Measurements from ENCODE around the gene CENPK.
A peak's percentile ranks its signal among the peaks of the same experiment; 100 is the strongest.
"Not testable (repeated sequence)": the region's sequence is repeated elsewhere in the genome, so short reads cannot be mapped to it uniquely, and the experiment has no call there.

The CENPK gene, protein sequence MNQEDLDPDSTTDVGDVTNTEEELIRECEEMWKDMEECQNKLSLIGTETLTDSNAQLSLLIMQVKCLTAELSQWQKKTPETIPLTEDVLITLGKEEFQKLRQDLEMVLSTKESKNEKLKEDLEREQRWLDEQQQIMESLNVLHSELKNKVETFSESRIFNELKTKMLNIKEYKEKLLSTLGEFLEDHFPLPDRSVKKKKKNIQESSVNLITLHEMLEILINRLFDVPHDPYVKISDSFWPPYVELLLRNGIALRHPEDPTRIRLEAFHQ

DNA sequence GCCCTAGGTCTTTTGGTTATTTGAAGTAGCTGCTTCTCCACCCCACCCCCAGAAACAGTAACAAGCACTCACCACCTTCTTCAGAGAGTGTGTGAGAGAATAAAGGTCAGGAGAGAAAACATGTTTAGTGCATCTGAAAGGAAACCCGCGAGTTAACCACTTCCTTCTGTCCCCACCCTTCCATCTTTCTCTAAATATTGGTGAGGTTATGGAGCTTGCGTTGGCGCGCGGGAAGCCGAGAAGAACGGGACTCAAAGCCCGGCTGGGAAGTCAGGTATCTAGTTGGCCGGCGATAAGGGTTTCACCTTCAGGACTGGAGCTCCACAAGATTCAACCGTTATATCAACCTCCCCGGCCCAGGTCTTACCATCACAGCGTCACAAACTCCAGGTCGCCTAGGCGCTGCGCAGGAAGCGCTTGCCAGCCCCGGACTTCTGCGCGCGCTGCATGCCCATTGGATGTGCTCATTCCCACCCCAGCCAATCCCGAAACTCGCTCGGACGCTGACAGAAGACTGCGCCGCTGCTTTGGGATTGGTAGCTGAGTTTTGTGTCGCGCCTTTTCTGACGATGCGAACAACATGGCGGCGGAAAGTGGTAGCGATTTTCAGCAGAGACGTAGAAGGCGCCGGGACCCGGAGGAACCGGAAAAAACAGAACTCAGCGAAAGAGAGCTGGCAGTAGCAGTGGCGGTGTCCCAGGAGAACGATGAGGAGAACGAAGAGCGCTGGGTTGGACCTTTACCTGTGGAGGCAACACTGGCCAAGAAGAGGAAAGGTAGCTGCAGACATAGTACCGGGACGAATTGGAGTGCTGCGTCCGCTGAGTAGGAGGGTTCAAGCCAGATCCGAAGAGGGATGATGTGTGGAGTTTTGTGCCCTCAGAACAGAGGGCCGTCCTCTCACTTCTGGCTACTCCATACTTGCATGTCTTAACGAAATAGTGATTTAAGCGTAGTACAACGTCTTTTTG lies at the start of gene CENPK, which contains the start of gene PPWD1:
Gene CENPK, minus strand, starts transcription at position 438 of the 971 bp plus-strand sequence. CDS start 8,261 bp downstream, outside the sequence.
Gene PPWD1, plus strand, starts transcription at position 566 of the 971 bp plus-strand sequence. Its CDS starts 15 bp downstream, at position 581.
- H3K27me3 ChIP-seq (ENCODE audit: control insufficient read depth in 1 of 2, insufficient read depth in 2 of 2, low read length in 2 of 2) = no peaks in the 10 kb centered on the region
- H3K4me3 ChIP-seq (ENCODE audit: low read length in 2 of 2) = peak within 1 kb of the TSS; percentile 96 to 100
- H3K9ac ChIP-seq (ENCODE audit: low read length in 2 of 2) = peak within 1 kb of the TSS; percentile 94 to 99
- H3K9me3 ChIP-seq (ENCODE audit: control insufficient read depth in 2 of 2, low read length in 2 of 2) = no peaks in the 10 kb centered on the region
- H3K27ac ChIP-seq (ENCODE audit: low read length) = peak within 1 kb of the TSS; percentile 83
- H3K4me1 ChIP-seq (ENCODE audit: control insufficient read depth, insufficient read depth, low read length) = peaks cover 3% of the 10 kb centered on the region
- H3K36me3 ChIP-seq (ENCODE audit: control insufficient read depth in 2 of 2, insufficient read depth in 2 of 2, low read length in 2 of 2) = peaks cover 0 to 2% of the 10 kb centered on the region in 2 donors

DNA sequence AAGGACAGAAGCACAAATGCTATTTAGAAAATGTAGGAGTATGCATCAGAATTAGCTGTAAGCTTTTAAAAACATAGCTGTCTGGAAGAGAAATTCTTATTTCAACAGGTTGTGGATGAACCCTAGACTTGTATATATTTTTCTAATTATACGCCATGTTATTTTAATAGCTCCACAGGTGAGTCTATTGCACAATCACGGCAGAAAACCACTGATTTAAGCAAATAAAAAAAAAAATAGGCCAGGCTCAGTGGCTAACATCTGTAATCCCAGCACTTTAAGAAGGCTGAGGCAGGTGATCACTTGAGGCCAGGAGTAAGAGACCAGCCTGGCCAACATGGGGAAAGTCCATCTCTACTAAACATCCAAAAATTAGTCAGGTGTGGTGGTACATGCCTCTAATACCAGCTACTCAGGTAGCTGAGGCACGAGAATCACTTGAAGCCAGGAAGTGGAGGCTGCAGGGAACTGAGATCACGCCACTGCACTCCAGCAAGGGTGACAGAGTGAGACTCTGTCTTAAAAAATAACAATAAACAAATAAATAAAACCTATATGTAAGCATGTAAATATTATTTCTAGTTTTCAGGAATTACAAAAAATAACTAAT lies 49.4 kb upstream of the CENPK start:
- Histone ChIP-seq H3K27me3 (ENCODE audit: control insufficient read depth in 1 of 2, insufficient read depth in 2 of 2, low read length in 2 of 2) (no peaks in the 10 kb centered on the region), H3K36me3 (ENCODE audit: control insufficient read depth in 2 of 2, insufficient read depth in 2 of 2, low read length in 2 of 2) (peaks cover 23 to 34% of the 10 kb centered on the region in 2 donors)

DNA sequence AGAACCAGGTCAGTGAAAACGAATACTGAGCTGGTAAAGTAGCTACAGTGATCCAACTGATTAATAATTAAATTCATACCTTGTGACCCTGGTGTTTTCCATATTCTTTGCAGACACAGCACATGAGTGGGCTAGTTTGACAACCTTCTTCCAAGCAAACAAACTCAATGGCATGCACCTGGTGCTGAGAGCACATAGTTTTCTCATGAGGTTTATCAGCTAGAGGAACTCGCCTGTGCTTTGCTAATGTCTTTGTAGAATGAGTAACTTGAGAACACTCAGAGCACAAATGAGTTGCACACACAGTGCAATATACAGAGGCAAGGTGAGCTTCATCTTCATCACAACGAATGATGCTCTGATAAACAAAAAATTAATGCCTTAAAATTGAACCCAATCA lies 48.6 kb upstream of the CENPK start:
- no peak overlapping the region for H3K9ac ChIP-seq (ENCODE audit: low read length in 2 of 2)
- no peaks in the 10 kb centered on the region for H3K4me1 ChIP-seq (ENCODE audit: control insufficient read depth, insufficient read depth, low read length)
- no peak overlapping the region for H3K4me3 ChIP-seq (ENCODE audit: low read length in 2 of 2)
- H3K36me3 ChIP-seq (ENCODE audit: control insufficient read depth in 2 of 2, insufficient read depth in 2 of 2, low read length in 2 of 2) = peaks cover 26 to 38% of the 10 kb centered on the region in 2 donors
- no peaks in the 10 kb centered on the region for H3K27me3 ChIP-seq (ENCODE audit: control insufficient read depth in 1 of 2, insufficient read depth in 2 of 2, low read length in 2 of 2)
- no peak overlapping the region for H3K27ac ChIP-seq (ENCODE audit: low read length)
- H3K9me3 ChIP-seq (ENCODE audit: control insufficient read depth in 2 of 2, low read length in 2 of 2) = no peaks in the 10 kb centered on the region

More for the DNA sequence above, 49.4 kb upstream of the CENPK start:
- Histone ChIP-seq H3K4me1 (ENCODE audit: control insufficient read depth, insufficient read depth, low read length) (no peaks in the 10 kb centered on the region), H3K9ac (ENCODE audit: low read length in 2 of 2) (no peak overlapping the region), H3K4me3 (ENCODE audit: low read length in 2 of 2) (no peak overlapping the region), H3K27ac (ENCODE audit: low read length) (no peak overlapping the region), H3K9me3 (ENCODE audit: control insufficient read depth in 2 of 2, low read length in 2 of 2) (no peaks in the 10 kb centered on the region)

DNA sequence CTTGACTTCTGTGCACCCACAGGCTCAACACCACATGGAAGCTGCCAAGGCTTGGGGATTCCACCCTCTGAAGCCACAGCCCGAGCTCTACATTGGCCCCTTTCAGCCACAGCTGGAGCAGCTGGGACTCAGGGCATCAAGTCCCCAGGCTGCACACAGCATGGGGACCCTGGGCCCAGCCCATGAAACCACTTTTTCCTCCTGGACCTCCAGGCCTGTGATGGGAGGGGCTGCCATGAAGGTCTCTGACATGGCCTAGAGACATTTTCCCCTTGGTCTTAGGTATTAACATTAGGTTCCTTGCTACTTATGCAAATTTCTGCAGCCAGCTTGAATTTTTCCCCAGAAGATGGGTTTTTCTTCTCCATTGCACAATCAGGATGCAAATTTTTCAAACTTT lies 38.8 kb upstream of the CENPK start:
- H3K36me3 ChIP-seq (ENCODE audit: control insufficient read depth in 2 of 2, insufficient read depth in 2 of 2, low read length in 2 of 2) = peaks cover 22 to 28% of the 10 kb centered on the region in 2 donors
- H3K4me1 ChIP-seq (ENCODE audit: control insufficient read depth, insufficient read depth, low read length); H3K9ac ChIP-seq (ENCODE audit: low read length in 2 of 2); H3K27me3 ChIP-seq (ENCODE audit: control insufficient read depth in 1 of 2, insufficient read depth in 2 of 2, low read length in 2 of 2); H3K4me3 ChIP-seq (ENCODE audit: low read length in 2 of 2); H3K27ac ChIP-seq (ENCODE audit: low read length); H3K9me3 ChIP-seq (ENCODE audit: control insufficient read depth in 2 of 2, low read length in 2 of 2): not testable (repeated sequence)

DNA sequence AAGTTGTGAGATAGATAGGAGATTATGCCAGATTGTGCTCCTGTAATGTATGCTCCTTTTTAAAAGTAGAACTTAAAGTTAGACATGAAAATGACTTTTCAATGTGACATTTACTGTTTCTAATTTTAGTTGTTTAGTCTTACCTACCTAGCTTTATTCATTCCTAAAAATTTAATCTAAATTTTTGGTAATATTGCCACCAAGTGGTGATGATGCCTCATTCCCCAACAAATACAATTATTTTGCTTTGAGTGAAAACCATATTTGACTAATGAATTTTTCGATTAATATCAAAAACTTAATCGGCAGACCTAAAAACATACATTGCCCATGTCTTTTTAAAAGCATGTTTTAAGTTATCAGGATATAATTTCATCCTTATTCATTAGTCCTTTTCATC lies 25.7 kb upstream of the CENPK start:
- Histone ChIP-seq H3K4me3 (ENCODE audit: low read length in 2 of 2) (no peak overlapping the region), H3K4me1 (ENCODE audit: control insufficient read depth, insufficient read depth, low read length) (no peaks in the 10 kb centered on the region), H3K9me3 (ENCODE audit: control insufficient read depth in 2 of 2, low read length in 2 of 2) (no peaks in the 10 kb centered on the region), H3K36me3 (ENCODE audit: control insufficient read depth in 2 of 2, insufficient read depth in 2 of 2, low read length in 2 of 2) (peaks cover 26 to 41% of the 10 kb centered on the region in 2 donors), H3K9ac (ENCODE audit: low read length in 2 of 2) (no peak overlapping the region), H3K27ac (ENCODE audit: low read length) (no peak overlapping the region), H3K27me3 (ENCODE audit: control insufficient read depth in 1 of 2, insufficient read depth in 2 of 2, low read length in 2 of 2) (no peaks in the 10 kb centered on the region)

DNA sequence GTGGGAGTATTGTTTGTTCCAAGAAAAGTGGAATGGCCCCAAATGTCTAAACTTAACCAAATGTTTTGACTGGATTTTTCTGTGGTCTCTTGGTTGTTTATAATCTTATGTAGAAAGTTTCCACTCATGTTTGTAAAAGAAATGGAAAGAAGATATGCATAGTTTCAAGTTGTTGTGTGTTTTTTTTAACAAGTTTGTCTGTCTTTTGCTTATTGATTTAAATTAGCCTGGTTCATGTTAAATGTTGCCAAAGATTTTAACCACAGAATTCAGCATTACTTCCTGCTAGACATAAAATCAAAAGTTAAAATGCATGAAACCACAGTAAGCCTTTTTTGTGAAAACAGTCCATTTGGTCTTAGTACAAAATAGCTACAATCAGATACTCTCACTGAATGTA lies 14.2 kb upstream of the CENPK start:
- Histone ChIP-seq H3K9ac (ENCODE audit: low read length in 2 of 2) (no peak overlapping the region), H3K4me3 (ENCODE audit: low read length in 2 of 2) (no peak overlapping the region), H3K27me3 (ENCODE audit: control insufficient read depth in 1 of 2, insufficient read depth in 2 of 2, low read length in 2 of 2) (no peaks in the 10 kb centered on the region), H3K9me3 (ENCODE audit: control insufficient read depth in 2 of 2, low read length in 2 of 2) (no peaks in the 10 kb centered on the region), H3K36me3 (ENCODE audit: control insufficient read depth in 2 of 2, insufficient read depth in 2 of 2, low read length in 2 of 2) (peaks cover 11 to 22% of the 10 kb centered on the region in 2 donors), H3K4me1 (ENCODE audit: control insufficient read depth, insufficient read depth, low read length) (no peaks in the 10 kb centered on the region), H3K27ac (ENCODE audit: low read length) (no peak overlapping the region)

DNA sequence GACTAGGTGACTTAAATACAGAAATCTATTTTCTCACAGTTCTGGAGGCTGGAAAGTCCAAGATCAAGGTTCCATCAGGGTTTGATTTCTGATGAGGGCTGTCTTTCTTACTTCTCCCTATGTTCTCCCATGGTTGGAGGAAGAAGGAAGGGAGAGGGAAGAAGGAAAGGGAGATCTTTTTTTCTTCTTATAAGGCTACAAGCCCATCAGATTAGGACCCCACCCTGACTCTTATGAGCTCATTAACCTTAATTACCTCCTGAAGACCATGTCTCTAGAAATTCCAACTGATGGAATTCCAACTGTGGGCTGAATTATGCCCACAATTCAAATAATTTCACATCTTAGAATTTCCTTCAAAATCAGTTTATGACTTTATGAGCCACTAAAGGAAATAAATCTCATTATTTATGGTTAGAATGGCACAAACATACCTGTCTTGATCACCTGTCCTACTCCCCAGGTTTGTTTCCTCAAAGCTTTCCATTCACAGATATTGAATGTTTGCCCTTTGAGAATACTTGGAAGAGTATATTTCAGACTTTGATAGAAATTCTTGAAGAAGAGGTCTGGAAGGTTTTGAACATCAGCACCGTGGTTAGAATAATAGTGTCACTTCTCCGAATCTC lies 7.7 kb upstream of the CENPK start:
- H3K27me3 ChIP-seq (ENCODE audit: control insufficient read depth in 1 of 2, insufficient read depth in 2 of 2, low read length in 2 of 2) = no peaks in the 10 kb centered on the region
- H3K9ac ChIP-seq (ENCODE audit: low read length in 2 of 2) = no peak overlapping the region
- peaks cover 2 to 12% of the 10 kb centered on the region in 2 donors for H3K36me3 ChIP-seq (ENCODE audit: control insufficient read depth in 2 of 2, insufficient read depth in 2 of 2, low read length in 2 of 2)
- H3K27ac ChIP-seq (ENCODE audit: low read length) = no peak overlapping the region
- H3K4me1 ChIP-seq (ENCODE audit: control insufficient read depth, insufficient read depth, low read length) = no peaks in the 10 kb centered on the region
- H3K4me3 ChIP-seq (ENCODE audit: low read length in 2 of 2) = no peak overlapping the region
- no peaks in the 10 kb centered on the region for H3K9me3 ChIP-seq (ENCODE audit: control insufficient read depth in 2 of 2, low read length in 2 of 2)

DNA sequence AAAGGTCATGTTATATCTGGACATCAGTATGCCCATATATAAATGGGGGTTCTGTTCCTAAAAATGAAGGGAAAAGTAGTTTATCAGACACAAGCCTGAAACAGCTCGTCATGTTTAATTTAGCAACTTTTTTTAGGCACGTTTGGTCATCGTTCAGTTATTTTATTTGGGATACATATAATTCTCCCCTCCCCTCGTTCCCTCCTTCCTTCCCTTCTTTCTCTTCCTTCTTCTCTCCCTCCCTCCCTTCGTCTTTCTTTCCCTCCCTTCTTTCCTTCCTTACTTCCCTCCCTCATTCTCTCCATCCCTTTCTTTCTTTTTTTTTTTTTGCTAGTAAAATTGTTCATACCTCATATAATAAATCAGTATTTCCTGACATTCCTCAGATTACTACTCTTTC lies 3.5 kb upstream of the CENPK start:
- Histone ChIP-seq H3K4me1 (ENCODE audit: control insufficient read depth, insufficient read depth, low read length) (peaks cover 3% of the 10 kb centered on the region), H3K27me3 (ENCODE audit: control insufficient read depth in 1 of 2, insufficient read depth in 2 of 2, low read length in 2 of 2) (no peaks in the 10 kb centered on the region), H3K9ac (ENCODE audit: low read length in 2 of 2) (no peak overlapping the region), H3K27ac (ENCODE audit: low read length) (no peak overlapping the region), H3K36me3 (ENCODE audit: control insufficient read depth in 2 of 2, insufficient read depth in 2 of 2, low read length in 2 of 2) (peaks cover 0 to 8% of the 10 kb centered on the region in 2 donors), H3K4me3 (ENCODE audit: low read length in 2 of 2) (no peak overlapping the region), H3K9me3 (ENCODE audit: control insufficient read depth in 2 of 2, low read length in 2 of 2) (no peaks in the 10 kb centered on the region)

DNA sequence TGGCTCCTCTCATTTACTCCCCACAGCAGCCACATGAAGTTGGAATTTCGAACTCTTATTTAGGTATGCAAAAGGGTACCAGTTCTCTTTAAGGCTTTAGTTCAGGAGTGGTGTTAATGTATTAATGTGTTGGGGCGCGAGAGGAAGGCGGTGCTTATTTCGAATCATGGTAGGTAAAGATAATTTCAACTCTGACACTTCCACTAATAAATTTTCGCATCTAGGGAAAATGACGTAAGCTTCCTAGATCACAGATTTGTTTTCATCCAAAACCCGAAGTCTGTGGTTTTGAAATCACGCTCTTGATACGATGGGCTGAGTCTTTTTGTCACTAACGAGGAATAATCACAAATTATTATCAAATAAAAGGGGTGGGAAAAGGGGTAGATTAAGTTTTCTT lies 809 bp upstream of the CENPK start:
- peak overlapping the region; percentile 83 for H3K27ac ChIP-seq (ENCODE audit: low read length)
- peak overlapping the region; percentile 94 to 99 for H3K9ac ChIP-seq (ENCODE audit: low read length in 2 of 2)
- H3K9me3 ChIP-seq (ENCODE audit: control insufficient read depth in 2 of 2, low read length in 2 of 2) = no peaks in the 10 kb centered on the region
- no peaks in the 10 kb centered on the region for H3K27me3 ChIP-seq (ENCODE audit: control insufficient read depth in 1 of 2, insufficient read depth in 2 of 2, low read length in 2 of 2)
- H3K4me3 ChIP-seq (ENCODE audit: low read length in 2 of 2) = peak overlapping the region; percentile 96 to 100
- peaks cover 3% of the 10 kb centered on the region for H3K4me1 ChIP-seq (ENCODE audit: control insufficient read depth, insufficient read depth, low read length)
- peaks cover 0 to 2% of the 10 kb centered on the region in 2 donors for H3K36me3 ChIP-seq (ENCODE audit: control insufficient read depth in 2 of 2, insufficient read depth in 2 of 2, low read length in 2 of 2)

DNA sequence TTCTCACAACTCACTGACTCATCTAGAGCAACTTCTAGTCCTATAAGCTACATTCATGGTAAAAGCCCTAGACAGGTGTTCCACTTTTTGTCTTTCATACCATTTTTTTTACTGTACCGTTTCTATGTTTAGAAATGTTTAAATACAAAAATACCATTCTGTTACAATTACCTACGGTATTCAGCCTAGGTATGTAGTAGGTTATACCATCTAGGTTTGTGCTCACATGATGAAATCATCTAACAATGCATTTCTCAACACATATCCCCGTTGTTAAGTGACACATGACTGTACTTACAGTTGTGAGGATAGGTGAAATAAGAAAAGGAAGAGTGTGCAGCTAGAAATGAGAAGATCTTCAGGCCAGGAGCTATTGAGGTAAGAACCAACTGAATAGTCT lies 6.2 kb downstream of the CENPK start:
- H3K9ac ChIP-seq (ENCODE audit: low read length in 2 of 2) = no peak overlapping the region
- H3K9me3 ChIP-seq (ENCODE audit: control insufficient read depth in 2 of 2, low read length in 2 of 2) = no peaks in the 10 kb centered on the region
- H3K27ac ChIP-seq (ENCODE audit: low read length) = no peak overlapping the region
- no peak overlapping the region for H3K4me3 ChIP-seq (ENCODE audit: low read length in 2 of 2)
- no peaks in the 10 kb centered on the region for H3K27me3 ChIP-seq (ENCODE audit: control insufficient read depth in 1 of 2, insufficient read depth in 2 of 2, low read length in 2 of 2)
- H3K4me1 ChIP-seq (ENCODE audit: control insufficient read depth, insufficient read depth, low read length) = no peaks in the 10 kb centered on the region
- H3K36me3 ChIP-seq (ENCODE audit: control insufficient read depth in 2 of 2, insufficient read depth in 2 of 2, low read length in 2 of 2) = no peaks in the 10 kb centered on the region

All from stomach smooth muscle (tissue), 2 donors.